SK-N-SH treated with all-trans-retinoic acid at 6 μM for 48 hours (cell line): ENCODE measurements around the gene CEP131.

Source experiments
- OSR1 ChIP-seq: fragments of 250-450 bp; sonication (Bioruptor Pico); IDR thresholded peaks from 2 replicates; pipeline ENCODE4 v1.8.0; 2022; ENCODE audit warnings: moderate library complexity, mild to moderate bottlenecking, inconsistent platforms
- PPARA ChIP-seq: fragments of 250-450 bp; sonication (Bioruptor Pico); IDR thresholded peaks from 2 replicates; pipeline ENCODE4 v1.5.0; 2020; ENCODE audit warnings: mild to moderate bottlenecking, borderline replicate concordance
- RARB ChIP-seq: fragments of 250-450 bp; sonication (Bioruptor Pico); IDR thresholded peaks from 2 replicates; pipeline ENCODE4 v1.8.0; 2021; ENCODE audit warnings: mild to moderate bottlenecking, moderate library complexity
- SNAI2 ChIP-seq: fragments of 250-450 bp; sonication (Bioruptor Pico); IDR thresholded peaks from 2 replicates; pipeline ENCODE4 v1.5.0; 2020; ENCODE audit warnings: mild to moderate bottlenecking, moderate library complexity
- TCF4 ChIP-seq: fragments of 250-450 bp; sonication (Bioruptor Pico); IDR thresholded peaks from 2 replicates; pipeline ENCODE4 v1.8.0; 2021; ENCODE audit warnings: mild to moderate bottlenecking, moderate library complexity, borderline replicate concordance
- TOX ChIP-seq: fragments of 250-450 bp; sonication (Bioruptor Pico); IDR thresholded peaks from 2 replicates; pipeline ENCODE4 v1.8.0; 2021; ENCODE audit warnings: mild to moderate bottlenecking, moderate library complexity, borderline replicate concordance
- TSHZ2 ChIP-seq: fragments of 250-450 bp; sonication (Bioruptor Pico); IDR thresholded peaks from 2 replicates; pipeline ENCODE4 v1.5.0; 2020; ENCODE audit warnings: mild to moderate bottlenecking, moderate library complexity
- ZFP30 ChIP-seq: fragments of 450-650 bp; formaldehyde crosslinking; IDR thresholded peaks from 2 replicates; pipeline ENCODE4 v1.5.0; 2022; ENCODE audit warnings: mild to moderate bottlenecking, moderate library complexity
- ZNF565 ChIP-seq: fragments of 450-650 bp; formaldehyde crosslinking; conservative IDR thresholded peaks from 2 replicates; pipeline ENCODE4 v1.5.0; 2020; ENCODE audit warnings: low read depth, mild to moderate bottlenecking, moderate library complexity
- TF ChIP-seq, protein P1 (sequence below): fragments of 250-450 bp; sonication (Bioruptor Pico); IDR thresholded peaks from 2 replicates; pipeline ENCODE4 v1.8.0; 2020; ENCODE audit warnings: mild to moderate bottlenecking, moderate library complexity, borderline replicate concordance

DNA sequence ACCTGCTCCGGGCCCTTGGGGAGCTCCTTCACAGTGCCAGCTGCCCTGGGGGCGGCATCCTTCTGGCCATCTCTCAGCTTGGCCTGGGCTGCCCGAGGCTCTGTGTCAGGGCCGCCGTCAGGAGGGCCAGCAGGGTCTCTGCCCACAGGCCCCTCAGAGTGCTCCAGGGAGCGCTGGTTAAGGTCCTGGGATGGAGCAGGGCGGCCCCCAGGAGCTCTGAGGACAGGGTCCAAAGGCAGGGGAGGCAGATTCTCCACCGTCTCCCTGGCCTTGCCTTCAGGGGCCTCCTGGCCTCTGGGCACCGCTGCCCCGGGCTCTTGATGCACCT lies 23.5 kb upstream of the CEP131 start:
- TF ChIP-seq TSHZ2 (CRISPR knock-in tag) (no peak), TOX (CRISPR knock-in tag) (no peak), ZNF565 (CRISPR knock-in tag) (no peak), PPARA (CRISPR knock-in tag) (no peak), ZFP30 (CRISPR knock-in tag) (no peak), SNAI2 (CRISPR knock-in tag) (no peak), RARB (CRISPR knock-in tag) (no peak), TCF4 (CRISPR knock-in tag) (no peak), OSR1 (CRISPR knock-in tag) (no peak)
- TF ChIP-seq, protein P1, sequence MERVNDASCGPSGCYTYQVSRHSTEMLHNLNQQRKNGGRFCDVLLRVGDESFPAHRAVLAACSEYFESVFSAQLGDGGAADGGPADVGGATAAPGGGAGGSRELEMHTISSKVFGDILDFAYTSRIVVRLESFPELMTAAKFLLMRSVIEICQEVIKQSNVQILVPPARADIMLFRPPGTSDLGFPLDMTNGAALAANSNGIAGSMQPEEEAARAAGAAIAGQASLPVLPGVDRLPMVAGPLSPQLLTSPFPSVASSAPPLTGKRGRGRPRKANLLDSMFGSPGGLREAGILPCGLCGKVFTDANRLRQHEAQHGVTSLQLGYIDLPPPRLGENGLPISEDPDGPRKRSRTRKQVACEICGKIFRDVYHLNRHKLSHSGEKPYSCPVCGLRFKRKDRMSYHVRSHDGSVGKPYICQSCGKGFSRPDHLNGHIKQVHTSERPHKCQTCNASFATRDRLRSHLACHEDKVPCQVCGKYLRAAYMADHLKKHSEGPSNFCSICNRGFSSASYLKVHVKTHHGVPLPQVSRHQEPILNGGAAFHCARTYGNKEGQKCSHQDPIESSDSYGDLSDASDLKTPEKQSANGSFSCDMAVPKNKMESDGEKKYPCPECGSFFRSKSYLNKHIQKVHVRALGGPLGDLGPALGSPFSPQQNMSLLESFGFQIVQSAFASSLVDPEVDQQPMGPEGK (CRISPR knock-in tag) = no peak
